HepG2 (cell line): Measurements from ENCODE around the gene GEMIN2. TPM values are rescaled to one million over a fixed set of nuclear protein-coding genes. Genes with fewer than 3 reads are reported as not detected.
A peak's percentile ranks its signal among the peaks of the same experiment; 100 is the strongest.

Experiments
- ATRX ChIP-seq: sonication (generic); formaldehyde crosslinking; IDR thresholded peaks from 2 replicates; pipeline ENCODE4 v1.4.0; 2020; ENCODE audit warnings: missing genetic modification reagents, borderline replicate concordance
- CHD2 ChIP-seq: IDR thresholded peaks from 2 replicates; pipeline ENCODE4 v1.6.1; 2011; ENCODE audit warnings: low read depth, low read length, improper control_type of control experiment
- ELK4 ChIP-seq: sonication (generic); formaldehyde crosslinking; IDR thresholded peaks from 2 replicates; pipeline ENCODE4 v1.9.0; 2021; ENCODE audit warnings: missing genetic modification reagents, borderline replicate concordance
- NCOA1 ChIP-seq: sonication (generic); formaldehyde crosslinking; IDR thresholded peaks from 2 replicates; pipeline ENCODE4 v1.9.0; 2021; ENCODE audit warnings: missing genetic modification reagents
- NFIC ChIP-seq: IDR thresholded peaks from 2 replicates; pipeline ENCODE4 v1.6.1; 2012; ENCODE audit warnings: mild to moderate bottlenecking, low read length, inconsistent platforms
- PAWR ChIP-seq: sonication (generic); formaldehyde crosslinking; IDR thresholded peaks from 2 replicates; pipeline ENCODE4 v1.4.0; 2020; ENCODE audit warnings: missing genetic modification reagents, mild to moderate bottlenecking, borderline replicate concordance
- PRDM4 ChIP-seq: sonication (generic); formaldehyde crosslinking; IDR thresholded peaks from 2 replicates; pipeline ENCODE4 v1.9.0; 2021; ENCODE audit warnings: missing genetic modification reagents, borderline replicate concordance
- SMARCC2 ChIP-seq: fragments of 450-650 bp; IDR thresholded peaks from 2 replicates; pipeline ENCODE4 v1.6.1; 2017; ENCODE audit warnings: antibody characterized with exemption, mild to moderate bottlenecking
- SMC3 ChIP-seq: IDR thresholded peaks from 2 replicates; pipeline ENCODE4 v1.6.1; 2011; ENCODE audit warnings: low read length, improper control_type of control experiment
- SP5 ChIP-seq: IDR thresholded peaks from 2 replicates; pipeline ENCODE4 v1.6.1; 2016; ENCODE audit warnings: low read depth, borderline replicate concordance
- THYN1 ChIP-seq: sonication (generic); formaldehyde crosslinking; IDR thresholded peaks from 2 replicates; pipeline ENCODE4 v1.8.1; 2023; ENCODE audit warnings: low read depth, mild to moderate bottlenecking, moderate library complexity, missing genetic modification reagents, borderline replicate concordance
- ZNF138 ChIP-seq: sonication (generic); formaldehyde crosslinking; IDR thresholded peaks from 2 replicates; pipeline ENCODE4 v1.5.0; 2020; ENCODE audit warnings: mild to moderate bottlenecking, low read depth, missing genetic modification reagents
- ZNF280B ChIP-seq: sonication (generic); formaldehyde crosslinking; IDR thresholded peaks from 2 replicates; pipeline ENCODE4 v1.5.0; 2020; ENCODE audit warnings: missing genetic modification reagents, mild to moderate bottlenecking, borderline replicate concordance
- ZNF503 ChIP-seq: sonication (generic); formaldehyde crosslinking; IDR thresholded peaks from 2 replicates; pipeline ENCODE4 v1.4.0; 2020; ENCODE audit warnings: missing genetic modification reagents
- ZNF510 ChIP-seq: sonication (generic); formaldehyde crosslinking; IDR thresholded peaks from 2 replicates; pipeline ENCODE4 v1.4.0; 2020; ENCODE audit warnings: low read depth, mild to moderate bottlenecking, missing genetic modification reagents
- ZNF800 ChIP-seq: sonication (generic); formaldehyde crosslinking; IDR thresholded peaks from 2 replicates; pipeline ENCODE4 v1.4.0; 2020; ENCODE audit warnings: missing genetic modification reagents
- polyA plus RNA-seq, 8 experiments: library from polyadenylated mRNA; depleted of rRNA in 3 of 8; stranded (reverse) in 7 of 8; unstranded in 1 of 8; fragments of >200 nt; fragmentation: Illumina TruSeq in 4 of 8; extraction: Trizol in 4 of 8; gene quantifications; 2 replicates each; pipeline versions ENCODE4 v1.2.1 to v1.2.3, GENCODE V29; 2011 to 2016; ENCODE audit warnings: low read depth in 4 of 8, missing spikeins in 1 of 8, mixed read lengths in 1 of 8; ENCODE audit not compliant: insufficient read depth in 1 of 8
- total RNA-seq, 5 experiments: library from RNA; depleted of rRNA; stranded (reverse); fragments of >200 nt; fragmentation: Illumina TruSeq; extraction: Trizol; gene quantifications; 2 replicates each; pipeline ENCODE4 v1.2.3, GENCODE V29; 2016; ENCODE audit warnings: low read depth in 1 of 5
- TF ChIP-seq, protein P1 (sequence below): sonication (generic); formaldehyde crosslinking; IDR thresholded peaks from 2 replicates; pipeline ENCODE4 v1.4.0; 2020; ENCODE audit warnings: mild to moderate bottlenecking, low read depth, missing genetic modification reagents

Gene GEMIN2
- total and polyA plus RNA-seq, 2 of the 13 experiments (the other 11 are each of a cell fraction or from before 2014, with no cell fraction given): 54.8 to 110 TPM

GRCh38 chr14:39114073-39114838 is at the start of gene GEMIN2 (continued):
- TF ChIP-seq THYN1 (CRISPR knock-in tag) (0 out of 2 replicates have a peak, but pooled peaks have one; percentile 12), ATRX (CRISPR knock-in tag) (peak; percentile 76; the same call in 1 of the 2 replicates), ZNF138 (CRISPR knock-in tag) (peak; percentile 90; the same call in 1 of the 2 replicates), NFIC (no peak), PAWR (CRISPR knock-in tag) (no peak; the same call in 1 of the 2 replicates), SMARCC2 (no peak), PRDM4 (CRISPR knock-in tag) (no peak), ZNF800 (CRISPR knock-in tag) (peak; percentile 93), NCOA1 (CRISPR knock-in tag) (peak; percentile 89; the same call in 1 of the 2 replicates), SMC3 (no peak), CHD2 (peak; percentile 28; the same call in 1 of the 2 replicates), ELK4 (CRISPR knock-in tag) (no peak), ZNF280B (CRISPR knock-in tag) (peak; percentile 100), SP5 (CRISPR knock-in tag) (peak; percentile 46; the same call in 1 of the 2 replicates), ZNF510 (CRISPR knock-in tag) (peak; percentile 93; the same call in 1 of the 2 replicates), ZNF503 (CRISPR knock-in tag) (peak; percentile 66)
- TF ChIP-seq, protein P1, sequence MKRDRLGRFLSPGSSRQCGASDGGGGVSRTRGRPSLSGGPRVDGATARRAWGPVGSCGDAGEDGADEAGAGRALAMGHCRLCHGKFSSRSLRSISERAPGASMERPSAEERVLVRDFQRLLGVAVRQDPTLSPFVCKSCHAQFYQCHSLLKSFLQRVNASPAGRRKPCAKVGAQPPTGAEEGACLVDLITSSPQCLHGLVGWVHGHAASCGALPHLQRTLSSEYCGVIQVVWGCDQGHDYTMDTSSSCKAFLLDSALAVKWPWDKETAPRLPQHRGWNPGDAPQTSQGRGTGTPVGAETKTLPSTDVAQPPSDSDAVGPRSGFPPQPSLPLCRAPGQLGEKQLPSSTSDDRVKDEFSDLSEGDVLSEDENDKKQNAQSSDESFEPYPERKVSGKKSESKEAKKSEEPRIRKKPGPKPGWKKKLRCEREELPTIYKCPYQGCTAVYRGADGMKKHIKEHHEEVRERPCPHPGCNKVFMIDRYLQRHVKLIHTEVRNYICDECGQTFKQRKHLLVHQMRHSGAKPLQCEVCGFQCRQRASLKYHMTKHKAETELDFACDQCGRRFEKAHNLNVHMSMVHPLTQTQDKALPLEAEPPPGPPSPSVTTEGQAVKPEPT (CRISPR knock-in tag): peak; percentile 98
